SK-N-SH (cell line): ENCODE measurements around the gene IPO4. TPM values are rescaled to one million over a fixed set of nuclear protein-coding genes. Genes with fewer than 3 reads are reported as not detected.

Experiments
- CTCF ChIA-PET: fragments of 300-600, 350-600 bp; formaldehyde crosslinking; extraction: SDS; loops from one replicate; lab custom pipeline; 2021; lab: Yijun Ruan, JAX
- POLR2A ChIA-PET: fragments of 350-600 bp; sonication (Branson Sonifier 250); formaldehyde crosslinking; extraction: SDS; loops from one replicate; lab custom pipeline; 2020; ENCODE audit warnings: antibody characterized with exemption, inconsistent platforms; lab: Yijun Ruan, JAX
- DNase-seq: peaks from one replicate; pipeline ENCODE4 v3.0.0; 2012
- H2AFZ ChIP-seq: fragments of 200-600 bp; sonication (generic); 2 replicates; pipeline ENCODE4 v1.8.1; 2016; ENCODE audit warnings: antibody characterized with exemption, mild to moderate bottlenecking, low read depth
- H3F3A ChIP-seq: fragments of 200-600 bp; sonication (generic); replicated peaks from 2 replicates; pipeline ENCODE3; 2016; ENCODE audit warnings: antibody characterized with exemption, mild to moderate bottlenecking; ENCODE audit not compliant: insufficient read depth
- H3K27ac ChIP-seq, 2 experiments: fragments of 200-500 bp in 1 of 2; fragments of 200-600 bp in 1 of 2; sonication (Bioruptor generic) in 1 of 2; sonication (generic), shearing (Covaris generic) in 1 of 2; 2 replicates each; pipeline versions ENCODE4 v1.5.1 to v1.6.1; 2014 to 2016; ENCODE audit warnings: low read depth in 2 of 2, inconsistent platforms in 1 of 2, low read length in 1 of 2, mild to moderate bottlenecking in 1 of 2, mixed read lengths in 1 of 2
- H3K27me3 ChIP-seq: fragments of 200-600 bp; sonication (generic), shearing (Covaris generic); 2 replicates; pipeline ENCODE4 v1.6.1; 2016; ENCODE audit warnings: mixed run types; ENCODE audit not compliant: insufficient read depth
- H3K36me3 ChIP-seq, 2 experiments: fragments of 200-500 bp in 1 of 2; fragments of 200-600 bp in 1 of 2; sonication (Bioruptor generic) in 1 of 2; sonication (generic) in 1 of 2; replicated peaks in 1 of 2; 2 replicates each; pipeline versions ENCODE3 to v1.5.1; 2014 to 2016; ENCODE audit warnings: low read length in 1 of 2, mild to moderate bottlenecking in 1 of 2; ENCODE audit not compliant: insufficient read depth in 2 of 2, control insufficient read depth in 1 of 2
- H3K4me1 ChIP-seq, 2 experiments: fragments of 200-500 bp in 1 of 2; fragments of 200-600 bp in 1 of 2; sonication (Bioruptor generic) in 1 of 2; sonication (generic), shearing (Covaris generic) in 1 of 2; 2 replicates each; pipeline versions ENCODE4 v1.5.1 to v1.6.1; 2014 to 2016; ENCODE audit warnings: low read depth in 1 of 2, low read length in 1 of 2, mixed run types in 1 of 2; ENCODE audit not compliant: insufficient read depth in 2 of 2, control insufficient read depth in 1 of 2
- H3K4me2 ChIP-seq: fragments of 200-600 bp; sonication (generic), shearing (Covaris generic); 2 replicates; pipeline ENCODE4 v1.6.1; 2017; ENCODE audit warnings: mixed run types
- H3K4me3 ChIP-seq, 2 experiments: fragments of 200-500 bp in 1 of 2; fragments of 200-600 bp in 1 of 2; sonication (Bioruptor generic) in 1 of 2; sonication (generic), shearing (Covaris generic) in 1 of 2; 2 replicates each; pipeline versions ENCODE4 v1.5.1 to v1.8.1; 2014 to 2016; ENCODE audit warnings: low read depth in 2 of 2, inconsistent platforms in 1 of 2, low read length in 1 of 2, mild to moderate bottlenecking in 1 of 2, mixed read lengths in 1 of 2, moderate library complexity in 1 of 2
- H3K79me2 ChIP-seq: fragments of 200-600 bp; sonication (generic); 2 replicates; pipeline ENCODE4 v1.8.1; 2017; ENCODE audit warnings: mild to moderate bottlenecking; ENCODE audit not compliant: insufficient read depth
- H3K9ac ChIP-seq: fragments of 200-600 bp; sonication (generic); 2 replicates; pipeline ENCODE4 v1.6.1; 2017; ENCODE audit warnings: mixed run types
- H3K9me2 ChIP-seq: fragments of 200-600 bp; sonication (generic); 2 replicates; pipeline ENCODE4 v1.6.1; 2017; ENCODE audit warnings: mixed run types
- H3K9me3 ChIP-seq: fragments of 200-600 bp; sonication (generic); 2 replicates; pipeline ENCODE4 v1.6.1; 2017; ENCODE audit warnings: mixed run types, mild to moderate bottlenecking, moderate library complexity
- H4K20me1 ChIP-seq: fragments of 200-600 bp; sonication (generic); 2 replicates; pipeline ENCODE4 v1.6.1; 2017; ENCODE audit warnings: mild to moderate bottlenecking, mixed run types; ENCODE audit not compliant: insufficient read depth
- CTCF ChIP-seq: fragments of 200-600 bp; sonication (generic); IDR thresholded peaks from 2 replicates; pipeline ENCODE4 v1.6.1; 2017; ENCODE audit warnings: antibody characterized with exemption, mild to moderate bottlenecking, moderate library complexity
- EZH2phosphoT487 ChIP-seq: fragments of 200-600 bp; sonication (generic); IDR thresholded peaks from 2 replicates; pipeline ENCODE4 v1.6.1; 2017; ENCODE audit warnings: low read depth, mixed run types, mild to moderate bottlenecking, antibody characterized with exemption, moderate library complexity, borderline replicate concordance
- FOXM1 ChIP-seq: IDR thresholded peaks from 2 replicates; pipeline ENCODE4 v1.4.0; 2012; ENCODE audit warnings: low read depth, mild to moderate bottlenecking
- JUND ChIP-seq: IDR thresholded peaks from 2 replicates; pipeline ENCODE4 v1.4.0; 2012
- MAX ChIP-seq: IDR thresholded peaks from 2 replicates; pipeline ENCODE4 v1.4.0; 2012; ENCODE audit warnings: low read depth
- NFIC ChIP-seq: IDR thresholded peaks from 2 replicates; pipeline ENCODE4 v1.4.0; 2012; ENCODE audit warnings: borderline replicate concordance
- NRF1 ChIP-seq: IDR thresholded peaks from 2 replicates; pipeline ENCODE4 v1.6.1; 2012; ENCODE audit warnings: low read depth, mild to moderate bottlenecking, low read length
- PBX3 ChIP-seq: IDR thresholded peaks from 2 replicates; pipeline ENCODE4; 2012
- POLR2AphosphoS5 ChIP-seq: IDR thresholded peaks from 2 replicates; pipeline ENCODE4 v1.6.1; 2012; ENCODE audit warnings: low read depth, low read length
- RAD21 ChIP-seq: IDR thresholded peaks from 2 replicates; pipeline ENCODE4 v1.6.1; 2012; ENCODE audit warnings: mild to moderate bottlenecking, low read length
- REST ChIP-seq: IDR thresholded peaks from 2 replicates; pipeline ENCODE4 v1.6.1; 2012; ENCODE audit warnings: mild to moderate bottlenecking, low read depth, low read length, moderate library complexity
- SIN3A ChIP-seq: IDR thresholded peaks from 2 replicates; pipeline ENCODE4 v1.6.1; 2012; ENCODE audit warnings: low read depth, mild to moderate bottlenecking, low read length, moderate library complexity, borderline replicate concordance
- TAF1 ChIP-seq: IDR thresholded peaks from 2 replicates; pipeline ENCODE4 v1.6.1; 2012; ENCODE audit warnings: low read depth, mild to moderate bottlenecking, low read length, moderate library complexity, borderline replicate concordance
- USF1 ChIP-seq: IDR thresholded peaks from 2 replicates; pipeline ENCODE4 v1.4.0; 2012; ENCODE audit warnings: low read depth, borderline replicate concordance
- ZBTB33 ChIP-seq: IDR thresholded peaks from 2 replicates; pipeline ENCODE4 v1.4.0; 2012; ENCODE audit warnings: low read depth, borderline replicate concordance
- WGBS: methylation state at CpG from one replicate; pipeline ENCODE4 v1.1.6; 2017; ENCODE audit warnings: low lambda C conversion rate; 5-methylcytosine and 5-hydroxymethylcytosine counted together
- polyA plus RNA-seq, 3 experiments: library from polyadenylated mRNA; depleted of rRNA; stranded (reverse); fragments of >200 nt; gene quantifications; 2 replicates each; pipeline ENCODE4 v1.2.3, GENCODE V29; 2012

Gene IPO4
- polyA plus RNA-seq, 1 of the 3 experiments (the other 2 are of a cell fraction) = 61.3 TPM

GRCh38 chr14:24135584-24135833 lies 53.1 kb downstream of the IPO4 start (continued):
- TF ChIP-seq REST (no peak), TAF1 (no peak)

GRCh38 chr14:24133735-24134134 lies 54.9 kb downstream of the IPO4 start:
- DNase-seq = no peak
- Histone ChIP-seq H3K4me2 (no peak overlapping the region), H2AFZ (no peak overlapping the region), H3K9me3 (no peaks in the 10 kb centered on the region), H3K36me3 (peaks cover 10 to 15% of the 10 kb centered on the region in 2 experiments), H3K9me2 (no peaks in the 10 kb centered on the region), H3F3A (peaks cover 7% of the 10 kb centered on the region), H3K9ac (no peak overlapping the region), H3K27me3 (no peaks in the 10 kb centered on the region), H3K27ac (no peak overlapping the region), H4K20me1 (no peaks in the 10 kb centered on the region), H3K4me1 (peaks cover 0 to 30% of the 10 kb centered on the region in 2 experiments; a peak in 1 of 4 replicates), H3K4me3 (no peak overlapping the region), H3K79me2 (peaks cover 9% of the 10 kb centered on the region)
- ChIA-PET CTCF (interaction anchor here (0.7 to 2.6 kb wide), 4 partner anchors 9 to 791 kb away, joined by 3 to 13 read pairs (median 3); partner anchors contain the start of gene IRF9), POLR2A (no interaction called here)
- TF ChIP-seq EZH2phosphoT487 = no peak
- TF ChIP-seq MAX = no peak
- TF ChIP-seq POLR2AphosphoS5 = no peak
- WGBS = 98% methylated on average over 1 of the region's 1 CpG

GRCh38 chr14:24132976-24133375 lies 55.6 kb downstream of the IPO4 start:
- Histone ChIP-seq H3K79me2 (peaks cover 4% of the 10 kb centered on the region; the same call in 1 of the 2 replicates), H3K36me3 (peaks cover 4 to 7% of the 10 kb centered on the region in 2 experiments), H3K27ac (no peak overlapping the region), H3K4me3 (no peak overlapping the region), H4K20me1 (no peaks in the 10 kb centered on the region), H2AFZ (no peak overlapping the region), H3K9me3 (no peaks in the 10 kb centered on the region), H3K9ac (no peak overlapping the region), H3K4me1 (peaks cover 0 to 26% of the 10 kb centered on the region in 2 experiments; a peak in 1 of 4 replicates), H3K9me2 (no peaks in the 10 kb centered on the region), H3K27me3 (no peaks in the 10 kb centered on the region), H3F3A (peaks cover 7% of the 10 kb centered on the region), H3K4me2 (no peak overlapping the region)
- POLR2A ChIA-PET = interaction anchor here (0.7 kb wide), 1 partner anchor 42 kb away, joined by 3 read pairs; no protein-coding TSS in a partner anchor
- 98% methylated on average over 2 of the region's 2 CpGs for WGBS
- DNase-seq = no peak
- CTCF ChIA-PET = interaction anchor here (0.7 to 2.6 kb wide), 4 partner anchors 16 to 790 kb away, joined by 3 to 13 read pairs (median 3); partner anchors contain the start of gene IRF9
- TF ChIP-seq ZBTB33 (no peak), TAF1 (no peak), JUND (no peak), RAD21 (no peak), CTCF (no peak), NRF1 (no peak), FOXM1 (no peak), NFIC (no peak), SIN3A (no peak), EZH2phosphoT487 (no peak), USF1 (no peak), POLR2AphosphoS5 (no peak), PBX3 (no peak)
